Mesothelial cell of epicardium (in vitro differentiated cells): ENCODE data around the gene DMBX1. TPM values are rescaled to one million over a fixed set of nuclear protein-coding genes. Genes with fewer than 3 reads are reported as not detected.
A peak's percentile ranks its signal among the peaks of the same experiment; 100 is the strongest.

Source experiments
- DNase-seq, 2 experiments: peaks; one replicate each; pipeline ENCODE4 v3.0.0; 2021; ENCODE audit warnings: low spot score in 2 of 2; ENCODE audit not compliant: unreplicated experiment in 2 of 2
- H3K27ac Mint-ChIP-seq: 2 replicates; pipeline ENCODE4 v1.8.0; 2021; ENCODE audit warnings: mixed read lengths
- H3K27me3 Mint-ChIP-seq: 2 replicates; pipeline ENCODE4 v1.8.0; 2021; ENCODE audit warnings: low read depth, mixed read lengths
- H3K36me3 Mint-ChIP-seq: 2 replicates; pipeline ENCODE4 v1.8.0; 2021; ENCODE audit warnings: mixed read lengths
- H3K4me1 Mint-ChIP-seq: 2 replicates; pipeline ENCODE4 v1.8.0; 2021; ENCODE audit warnings: mixed read lengths
- H3K4me3 Mint-ChIP-seq: 2 replicates; pipeline ENCODE4 v1.8.0; 2021; ENCODE audit warnings: mild to moderate bottlenecking, moderate library complexity, mixed read lengths
- H3K9me3 Mint-ChIP-seq: 2 replicates; pipeline ENCODE4 v1.8.0; 2021; ENCODE audit warnings: mixed read lengths
- CTCF ChIP-seq: fragments of 200-600 bp; sonication (generic); IDR thresholded peaks from one replicate; pipeline ENCODE4 v1.5.0; 2021; ENCODE audit warnings: antibody characterized with exemption; ENCODE audit not compliant: unreplicated experiment
- total RNA-seq: library from RNA; stranded (reverse); gene quantifications from 3 replicates; pipeline ENCODE4 v1.2.1, GENCODE V29; 2021

Gene DMBX1
- total RNA-seq, 1 donor from 2014 or later: not detected

- Mint-ChIP-seq H3K4me3 (no peak overlapping the region), H3K4me1 (peaks cover 17% of the 10 kb centered on the region), H3K9me3 (no peaks in the 10 kb centered on the region), H3K27me3 (peaks cover 98% of the 10 kb centered on the region), H3K27ac (no peak overlapping the region), H3K36me3 (no peaks in the 10 kb centered on the region)
- no peak for DNase-seq
- TF ChIP-seq CTCF: no peak
Observed at GRCh38 chr1:46486432-46487015, 3.1 kb upstream of the DMBX1 start.

GRCh38 chr1:46487818-46488218 is 1.8 kb upstream of the DMBX1 start:
- no peak overlapping the region for H3K27ac Mint-ChIP-seq
- peaks cover 17% of the 10 kb centered on the region for H3K4me1 Mint-ChIP-seq
- H3K27me3 Mint-ChIP-seq: peaks cover 98% of the 10 kb centered on the region
- DNase-seq: no peak
- TF ChIP-seq CTCF: no peak
- no peaks in the 10 kb centered on the region for H3K36me3 Mint-ChIP-seq
- H3K4me3 Mint-ChIP-seq: no peak overlapping the region
- no peaks in the 10 kb centered on the region for H3K9me3 Mint-ChIP-seq

- H3K27me3 Mint-ChIP-seq: peaks cover 98% of the 10 kb centered on the region
- no peak for DNase-seq
- no peaks in the 10 kb centered on the region for H3K9me3 Mint-ChIP-seq
- peak overlapping the region; percentile 24 for H3K4me3 Mint-ChIP-seq
- no peaks in the 10 kb centered on the region for H3K36me3 Mint-ChIP-seq
- H3K4me1 Mint-ChIP-seq: peaks cover 17% of the 10 kb centered on the region
- no peak overlapping the region for H3K27ac Mint-ChIP-seq
- no peak for TF ChIP-seq CTCF
Observed at GRCh38 chr1:46488343-46489168, 1.1 kb upstream of the DMBX1 start.

- DNase-seq: no peak
- H3K27me3 Mint-ChIP-seq: peaks cover 98% of the 10 kb centered on the region
- H3K27ac Mint-ChIP-seq: no peak overlapping the region
- peaks cover 17% of the 10 kb centered on the region for H3K4me1 Mint-ChIP-seq
- TF ChIP-seq CTCF: no peak
- no peaks in the 10 kb centered on the region for H3K36me3 Mint-ChIP-seq
- H3K9me3 Mint-ChIP-seq: no peaks in the 10 kb centered on the region
- peak overlapping the region; percentile 24 for H3K4me3 Mint-ChIP-seq
Observed at GRCh38 chr1:46489169-46489637, 433 bp upstream of the DMBX1 start.

GRCh38 chr1:46490406-46490655 is 695 bp downstream of the DMBX1 start:
- peaks cover 98% of the 10 kb centered on the region for H3K27me3 Mint-ChIP-seq
- TF ChIP-seq CTCF: no peak
- H3K9me3 Mint-ChIP-seq: no peaks in the 10 kb centered on the region
- H3K27ac Mint-ChIP-seq: no peak overlapping the region
- no peaks in the 10 kb centered on the region for H3K36me3 Mint-ChIP-seq
- no peak for DNase-seq
- H3K4me1 Mint-ChIP-seq: peaks cover 12% of the 10 kb centered on the region
- peak overlapping the region; percentile 2 for H3K4me3 Mint-ChIP-seq
